ENCODE results near the gene FOXK1.

- TF ChIP-seq CTCF (IDR thresholded peaks at IDR 0.05; ENCODE audit: insufficient read depth, low read depth, low read length) = no peak
- TF ChIP-seq EZH2 (IDR thresholded peaks at IDR 0.05; ENCODE audit: insufficient read depth, low read length) = no peak
Observed at GRCh38 chr7:4634166-4634565, 47.9 kb upstream of the FOXK1 start.
